HepG2 (cell line): ENCODE results near the gene TGM5. TPM values are rescaled to one million over a fixed set of nuclear protein-coding genes. Genes with fewer than 3 reads are reported as not detected.

Experiments used
- ATAC-seq: fragments of 200-7000 bp; cut with Tn5 transposase; 3 replicates; pipeline ENCODE4 v1.9.1; 2020; ENCODE audit warnings: mild to moderate bottlenecking, moderate library complexity
- BruUV-seq: library from RNA; stranded (reverse); fragments of 400-500 nt; replicated peaks from 2 replicates; lab custom pipeline; 2021; lab: Mats Ljungman, UMichigan
- CTCF ChIA-PET: fragments of 300-600 bp; formaldehyde crosslinking; extraction: SDS; loops from one replicate; lab custom pipeline; 2021; ENCODE audit warnings: low total read pairs, inconsistent platforms, low intra/inter-chr PET ratio; lab: Yijun Ruan, JAX
- POLR2A ChIA-PET: fragments of 350-600 bp; sonication (Branson Sonifier 250); formaldehyde crosslinking; loops from one replicate; lab custom pipeline; 2020; ENCODE audit warnings: antibody characterized with exemption, inconsistent platforms; lab: Yijun Ruan, JAX
- DNase-seq: peaks from one replicate; pipeline ENCODE4 v3.0.0-alpha.2; 2015; ENCODE audit warnings: low spot score
- FAIRE-seq: peaks from 3 replicates; lab custom pipeline; 2011; peaks lifted over from hg19 to GRCh38; lab: Jason Lieb, UNC
- H2AFZ ChIP-seq: one replicate; pipeline ENCODE4 v1.6.1; 2011; ENCODE audit warnings: low read length, inconsistent platforms
- H3K27ac ChIP-seq: fragments of 300-600 bp; 3 replicates; pipeline ENCODE4 v1.8.0; 2011; ENCODE audit warnings: mixed run types, mild to moderate bottlenecking, mixed read lengths, low read length, inconsistent platforms; ENCODE audit not compliant: insufficient read depth; ENCODE audit errors: extremely low read length
- H3K27me3 ChIP-seq, 2 experiments: fragments of 200-600 bp in 1 of 2; 2 replicates in 1 of 2; 3 replicates in 1 of 2; pipeline versions ENCODE4 v1.6.0 to v1.8.0; 2011; ENCODE audit warnings: low read length in 2 of 2, mild to moderate bottlenecking in 2 of 2, moderate library complexity in 2 of 2, inconsistent platforms in 1 of 2; ENCODE audit not compliant: insufficient read depth in 2 of 2, control insufficient read depth in 1 of 2
- H3K36me3 ChIP-seq, 2 experiments: fragments of 200-600 bp in 1 of 2; replicated peaks in 1 of 2; 2 replicates in 1 of 2; 3 replicates in 1 of 2; pipeline versions ENCODE4 v1.5.1 to v1.8.0; 2011; ENCODE audit warnings: low read length in 2 of 2, inconsistent platforms in 1 of 2; ENCODE audit not compliant: insufficient read depth in 2 of 2, control insufficient read depth in 1 of 2
- H3K4me1 ChIP-seq: 2 replicates; pipeline ENCODE4 v1.5.1; 2012; ENCODE audit warnings: low read length, inconsistent platforms; ENCODE audit not compliant: insufficient read depth
- H3K4me2 ChIP-seq: 2 replicates; pipeline ENCODE4 v1.6.0; 2011; ENCODE audit warnings: low read depth, low read length, inconsistent platforms
- H3K4me3 ChIP-seq, 3 experiments: fragments of 200-600 bp in 1 of 3; sonication (generic), shearing (Covaris generic) in 1 of 3; replicated peaks in 1 of 3; 2 replicates each; pipeline ENCODE4 v1.5.1; 2011 to 2016; ENCODE audit warnings: low read length in 3 of 3, inconsistent platforms in 2 of 3, low read depth in 2 of 3, mild to moderate bottlenecking in 2 of 3, control low read depth in 1 of 3, mixed read lengths in 1 of 3; ENCODE audit not compliant: insufficient read depth in 1 of 3
- H3K79me2 ChIP-seq: one replicate; pipeline ENCODE4 v1.6.1; 2011; ENCODE audit warnings: low read length, inconsistent platforms; ENCODE audit not compliant: insufficient read depth
- H3K9ac ChIP-seq: 2 replicates; pipeline ENCODE4 v1.6.0; 2011; ENCODE audit warnings: mild to moderate bottlenecking, low read depth, low read length, inconsistent platforms; ENCODE audit not compliant: insufficient read depth
- H3K9me3 ChIP-seq: 2 replicates; pipeline ENCODE4 v1.5.1; 2012; ENCODE audit warnings: mild to moderate bottlenecking, low read length
- H4K20me1 ChIP-seq: 2 replicates; pipeline ENCODE4 v1.6.0; 2011; ENCODE audit warnings: inconsistent platforms, mild to moderate bottlenecking, low read length, moderate library complexity; ENCODE audit not compliant: insufficient read depth
- HCFC1 ChIP-seq: fragments of 150-350 bp; IDR thresholded peaks from 2 replicates; pipeline ENCODE4 v1.6.1; 2014; ENCODE audit warnings: low read depth, low read length
- HNF1A ChIP-seq, 2 experiments: sonication (generic) in 1 of 2; formaldehyde crosslinking in 1 of 2; IDR thresholded peaks; 2 replicates each; pipeline versions ENCODE4 v1.4.0 to v1.6.1; 2016 to 2020; ENCODE audit warnings: borderline replicate concordance in 1 of 2, low read depth in 1 of 2, mild to moderate bottlenecking in 1 of 2, missing genetic modification reagents in 1 of 2
- MYPOP ChIP-seq: sonication (generic); formaldehyde crosslinking; IDR thresholded peaks from 2 replicates; pipeline ENCODE4 v1.8.1; 2023; ENCODE audit warnings: mild to moderate bottlenecking, moderate library complexity, missing genetic modification reagents
- PHF21A ChIP-seq: sonication (generic); formaldehyde crosslinking; IDR thresholded peaks from 2 replicates; pipeline ENCODE4 v1.5.0; 2020; ENCODE audit warnings: mild to moderate bottlenecking, missing genetic modification reagents
- SOX13 ChIP-seq, 3 experiments: fragments of 450-650 bp in 1 of 3; sonication (generic) in 1 of 3; formaldehyde crosslinking in 1 of 3; IDR thresholded peaks in 2 of 3; conservative IDR thresholded peaks in 1 of 3; 2 replicates each; pipeline versions ENCODE4 v1.5.0 to v1.6.1; 2016 to 2020; ENCODE audit warnings: antibody characterized with exemption in 1 of 3, mild to moderate bottlenecking in 1 of 3, missing compliant biosample characterization in 1 of 3, missing genetic modification reagents in 1 of 3, moderate library complexity in 1 of 3
- SRSF4 ChIP-seq: fragments of 200-400 bp; formaldehyde crosslinking; IDR thresholded peaks from one replicate; pipeline ENCODE4 v1.6.1; 2018; ENCODE audit warnings: mild to moderate bottlenecking, low read depth, low read length, moderate library complexity; ENCODE audit not compliant: poor library complexity, severe bottlenecking
- TP53 ChIP-seq: sonication (generic); formaldehyde crosslinking; conservative IDR thresholded peaks from 2 replicates; pipeline ENCODE4 v1.4.0; 2020; ENCODE audit warnings: missing genetic modification reagents
- ZNF580 ChIP-seq: IDR thresholded peaks from 2 replicates; pipeline ENCODE4 v1.6.1; 2016; ENCODE audit warnings: low read depth, borderline replicate concordance
- ZNF670 ChIP-seq: sonication (generic); formaldehyde crosslinking; IDR thresholded peaks from 2 replicates; pipeline ENCODE4 v1.8.0; 2022; ENCODE audit warnings: mild to moderate bottlenecking, missing genetic modification reagents, borderline replicate concordance
- ZNF841 ChIP-seq: sonication (generic); formaldehyde crosslinking; IDR thresholded peaks from 2 replicates; pipeline ENCODE4 v1.8.1; 2023; ENCODE audit warnings: missing genetic modification reagents, borderline replicate concordance
- ZSCAN22 ChIP-seq: sonication (generic); formaldehyde crosslinking; IDR thresholded peaks from 2 replicates; pipeline ENCODE4 v1.4.0; 2020; ENCODE audit warnings: mild to moderate bottlenecking, missing genetic modification reagents
- WGBS: methylation state at CpG from one replicate; pipeline ENCODE4 v1.1.6; 2017; ENCODE audit warnings: low lambda C conversion rate; 5-methylcytosine and 5-hydroxymethylcytosine counted together
- in situ Hi-C: cut with HindIII; loops from 2 replicates; pipeline ENCODE4 v1.10.0; 2017; ENCODE audit warnings: low pct_unique_long_range_greater_than_20kb; ENCODE audit not compliant: extremely low pct_ligation_motif_present
- intact Hi-C: fragments of 100-400 bp; cut with micrococcal nuclease; formaldehyde crosslinking; loops from one replicate; pipeline ENCODE4 v1.10.0; 2022; ENCODE audit not compliant: unreplicated experiment
- polyA plus RNA-seq, 8 experiments: library from polyadenylated mRNA; depleted of rRNA in 3 of 8; stranded (reverse) in 7 of 8; unstranded in 1 of 8; fragments of >200 nt; fragmentation: Illumina TruSeq in 4 of 8; extraction: Trizol in 4 of 8; gene quantifications; 2 replicates each; pipeline versions ENCODE4 v1.2.1 to v1.2.3, GENCODE V29; 2011 to 2016; ENCODE audit warnings: low read depth in 4 of 8, missing spikeins in 1 of 8, mixed read lengths in 1 of 8; ENCODE audit not compliant: insufficient read depth in 1 of 8
- total RNA-seq, 5 experiments: library from RNA; depleted of rRNA; stranded (reverse); fragments of >200 nt; fragmentation: Illumina TruSeq; extraction: Trizol; gene quantifications; 2 replicates each; pipeline ENCODE4 v1.2.3, GENCODE V29; 2016; ENCODE audit warnings: low read depth in 1 of 5

TGM5 gene
- total and polyA plus RNA-seq, 2 of the 13 experiments (the other 11 are each of a cell fraction or from before 2014, with no cell fraction given): 0.18 to 0.65 TPM

GRCh38 chr15:43220991-43221403 is 45.7 kb downstream of the TGM5 start, which contains the start of gene EPB42:
Gene EPB42 (minus strand): TSS chr15:43221018. CDS start chr15:43220825, 193 bp downstream.
- H3K36me3 ChIP-seq: no peaks in the 10 kb centered on the region
- POLR2A ChIA-PET: no interaction called here
- ATAC-seq (no peak), DNase-seq (no peak), FAIRE-seq (no peak)
- H4K20me1 ChIP-seq: no peaks in the 10 kb centered on the region
- no peak within 1 kb of the TSS for H3K9ac ChIP-seq
- no TSS peak for BruUV-seq
- in situ Hi-C loops: loop anchor here (25.0 kb wide), 1 partner anchor 509 kb away; no protein-coding TSS in a partner anchor
- WGBS: 19% methylated on average over 3 of the region's 3 CpGs
- no peak within 1 kb of the TSS for H3K4me3 ChIP-seq
- no peak within 1 kb of the TSS for H3K27ac ChIP-seq
- intact Hi-C loops: loop anchor here (5.0 kb wide), 1 partner anchor 46 kb away; the partner anchor contains the start of gene TGM5
- no peaks in the 10 kb centered on the region for H3K79me2 ChIP-seq
- H3K9me3 ChIP-seq: no peaks in the 10 kb centered on the region
- H3K27me3 ChIP-seq: peaks cover 0 to 6% of the 10 kb centered on the region in 2 experiments; a peak in 2 of 5 replicates
- CTCF ChIA-PET: no interaction called here
- no peak within 1 kb of the TSS for H2AFZ ChIP-seq
- no peak within 1 kb of the TSS for H3K4me2 ChIP-seq
- 0 out of 2 replicates have a peak, but pooled peaks cover 11% of the 10 kb centered on the region for H3K4me1 ChIP-seq
- TF ChIP-seq ZSCAN22: no peak
- TF ChIP-seq MYPOP (CRISPR knock-in tag): no peak
- no peak for TF ChIP-seq PHF21A (CRISPR knock-in tag)
- no peak for TF ChIP-seq SRSF4
- no peak for TF ChIP-seq ZNF670 (CRISPR knock-in tag)
- no peak for TF ChIP-seq ZNF841
- no peak for TF ChIP-seq HCFC1
- TF ChIP-seq ZNF580: no peak
- no peak for TF ChIP-seq HNF1A (IDR thresholded peaks at IDR 0.05; ENCODE audit: low read depth)
- TF ChIP-seq HNF1A (CRISPR knock-in tag; IDR thresholded peaks at IDR 0.05; ENCODE audit: borderline replicate concordance): no peak
- TF ChIP-seq SOX13 (IDR thresholded peaks at IDR 0.05): no peak
- no peak for TF ChIP-seq SOX13 (CRISPR knock-in tag; conservative IDR thresholded peaks at IDR 0.05 in 1 of 2, IDR thresholded peaks at IDR 0.05 in 1 of 2)
- TF ChIP-seq TP53: no peak
